HCT116 (cell line): Measurements from ENCODE around the gene CDH4. TPM values are rescaled to one million over a fixed set of nuclear protein-coding genes. Genes with fewer than 3 reads are reported as not detected.

Source experiments
- ATAC-seq: fragments of 200-7000 bp; cut with Tn5 transposase; 2 replicates; pipeline ENCODE4 v1.9.1; 2020; ENCODE audit warnings: mild to moderate bottlenecking, moderate library complexity
- BruUV-seq: library from RNA; stranded (reverse); fragments of 400-500 nt; replicated peaks from 2 replicates; lab custom pipeline; 2021; lab: Mats Ljungman, UMichigan
- CTCF ChIA-PET: fragments of 300-600 bp; sonication (Branson Sonifier 250); formaldehyde crosslinking; loops from one replicate; lab custom pipeline; 2021; ENCODE audit warnings: antibody characterized with exemption; lab: Charles Lee
- POLR2A ChIA-PET: fragments of 300-600, 350-600 bp; sonication (Branson Sonifier 250); formaldehyde crosslinking; loops from one replicate; lab custom pipeline; 2021; ENCODE audit warnings: antibody characterized with exemption; lab: Charles Lee
- RAD21 ChIA-PET, 2 experiments: fragments of 300-600 bp; sonication (Branson Sonifier 250); formaldehyde crosslinking; loops; one replicate each; lab custom pipeline; 2023; ENCODE audit warnings: low total read pairs in 2 of 2; ENCODE audit not compliant: uncharacterized antibody in 2 of 2, unreplicated experiment in 2 of 2, low non-redundant PET in 1 of 2; lab: Charles Lee
- DNase-seq: peaks from one replicate; pipeline ENCODE4 v3.0.0-alpha.2; 2010; ENCODE audit warnings: low read depth, low spot score
- H2AFZ ChIP-seq: fragments of 200-600 bp; shearing (Covaris generic), sonication (generic); 2 replicates; pipeline ENCODE4 v1.6.1; 2017; ENCODE audit warnings: low read depth, mixed run types, mixed read lengths, antibody characterized with exemption, low read length; ENCODE audit not compliant: poor library complexity, severe bottlenecking
- H3K27ac ChIP-seq: 2 replicates; pipeline ENCODE4 v1.5.1; 2012; ENCODE audit warnings: low read depth, low read length
- H3K27me3 ChIP-seq: fragments of 200-600 bp; sonication (generic); 2 replicates; pipeline ENCODE4 v1.6.1; 2016; ENCODE audit warnings: mixed run types, low read length, mixed read lengths; ENCODE audit not compliant: insufficient read depth
- H3K36me3 ChIP-seq, 2 experiments: fragments of 200-500 bp in 1 of 2; fragments of 200-600 bp in 1 of 2; sonication (Bioruptor generic) in 1 of 2; sonication (generic) in 1 of 2; 2 replicates each; pipeline versions ENCODE4 v1.5.1 to v1.6.1; 2014 to 2016; ENCODE audit warnings: low read length in 2 of 2, inconsistent platforms in 1 of 2, mixed read lengths in 1 of 2, mixed run types in 1 of 2; ENCODE audit not compliant: insufficient read depth in 2 of 2, control insufficient read depth in 1 of 2
- H3K4me1 ChIP-seq, 2 experiments: fragments of 200-600 bp in 1 of 2; sonication (generic) in 1 of 2; 2 replicates each; pipeline versions ENCODE4 v1.5.1 to v1.6.1; 2012 to 2017; ENCODE audit warnings: low read length in 2 of 2, inconsistent platforms in 1 of 2, mild to moderate bottlenecking in 1 of 2, mixed read lengths in 1 of 2, mixed run types in 1 of 2, moderate library complexity in 1 of 2; ENCODE audit not compliant: insufficient read depth in 2 of 2, control insufficient read depth in 1 of 2
- H3K4me2 ChIP-seq: fragments of 200-600 bp; sonication (generic); 2 replicates; pipeline ENCODE4 v1.6.1; 2017; ENCODE audit warnings: mixed run types, low read length, mixed read lengths
- H3K4me3 ChIP-seq, 2 experiments: fragments of 200-600 bp in 1 of 2; sonication (generic) in 1 of 2; replicated peaks in 1 of 2; 2 replicates each; pipeline ENCODE4 v1.5.1; 2011 to 2016; ENCODE audit warnings: low read length in 2 of 2, control low read depth in 1 of 2, low read depth in 1 of 2, mild to moderate bottlenecking in 1 of 2, mixed read lengths in 1 of 2, mixed run types in 1 of 2
- H3K79me2 ChIP-seq: fragments of 200-600 bp; sonication (generic); 2 replicates; pipeline ENCODE4 v1.6.1; 2017; ENCODE audit warnings: mild to moderate bottlenecking, mixed run types, low read length, moderate library complexity, mixed read lengths; ENCODE audit not compliant: insufficient read depth
- H3K9ac ChIP-seq: fragments of 200-600 bp; sonication (generic); 2 replicates; pipeline ENCODE4 v1.6.1; 2016; ENCODE audit warnings: low read length, mixed read lengths
- H3K9me2 ChIP-seq: fragments of 200-600 bp; sonication (generic), shearing (Covaris generic); 2 replicates; pipeline ENCODE4 v1.6.1; 2017; ENCODE audit warnings: mixed run types, mild to moderate bottlenecking, moderate library complexity; ENCODE audit not compliant: insufficient read depth
- H3K9me3 ChIP-seq, 2 experiments: fragments of 200-500 bp in 1 of 2; fragments of 200-600 bp in 1 of 2; sonication (Bioruptor generic) in 1 of 2; sonication (generic) in 1 of 2; 2 replicates each; pipeline ENCODE4 v1.6.1; 2014 to 2017; ENCODE audit warnings: low read length in 2 of 2, mixed read lengths in 2 of 2, inconsistent platforms in 1 of 2, low read depth in 1 of 2, mild to moderate bottlenecking in 1 of 2, mixed run types in 1 of 2, moderate library complexity in 1 of 2; ENCODE audit not compliant: control insufficient read depth in 1 of 2, insufficient read depth in 1 of 2
- H4K20me1 ChIP-seq: fragments of 200-600 bp; sonication (generic), shearing (Covaris generic); 2 replicates; pipeline ENCODE4 v1.6.1; 2017; ENCODE audit warnings: mixed run types, mild to moderate bottlenecking, moderate library complexity; ENCODE audit not compliant: insufficient read depth
- ATF3 ChIP-seq: IDR thresholded peaks from 2 replicates; pipeline ENCODE4 v1.6.1; 2012
- CBX3 ChIP-seq: IDR thresholded peaks from 2 replicates; pipeline ENCODE4 v1.6.1; 2012; ENCODE audit warnings: low read depth
- CEBPB ChIP-seq: IDR thresholded peaks from 2 replicates; pipeline ENCODE4 v1.6.1; 2012; ENCODE audit warnings: low read depth
- CTCF ChIP-seq, 3 experiments: fragments of 200-600 bp in 1 of 3; sonication (generic) in 1 of 3; IDR thresholded peaks in 2 of 3; conservative IDR thresholded peaks in 1 of 3; 2 replicates each; pipeline ENCODE4 v1.5.1; 2012 to 2017; ENCODE audit warnings: low read depth in 2 of 3, low read length in 2 of 3, antibody characterized with exemption in 1 of 3, borderline replicate concordance in 1 of 3, control low read depth in 1 of 3, mild to moderate bottlenecking in 1 of 3, mixed read lengths in 1 of 3, mixed run types in 1 of 3, moderate library complexity in 1 of 3; ENCODE audit not compliant: insufficient read depth in 1 of 3
- EGR1 ChIP-seq: IDR thresholded peaks from 2 replicates; pipeline ENCODE4 v1.6.1; 2012; ENCODE audit warnings: low read depth
- ELF1 ChIP-seq: IDR thresholded peaks from 2 replicates; pipeline ENCODE4 v1.6.1; 2012; ENCODE audit warnings: low read depth, borderline replicate concordance
- EZH2 ChIP-seq: fragments of 200-600 bp; sonication (generic); IDR thresholded peaks from 2 replicates; pipeline ENCODE4 v1.6.1; 2017; ENCODE audit warnings: antibody characterized with exemption, mixed run types
- FOSL1 ChIP-seq: IDR thresholded peaks from 2 replicates; pipeline ENCODE4 v1.6.1; 2012; ENCODE audit warnings: low read depth
- MAX ChIP-seq: IDR thresholded peaks from 2 replicates; pipeline ENCODE4 v1.6.1; 2012
- POLR2A ChIP-seq: IDR thresholded peaks from 2 replicates; pipeline ENCODE4 v1.7.0; 2011; ENCODE audit warnings: borderline replicate concordance; ENCODE audit not compliant: insufficient read depth, insufficient read length; ENCODE audit errors: extremely low read depth
- POLR2AphosphoS5 ChIP-seq: IDR thresholded peaks from 2 replicates; pipeline ENCODE4 v1.6.1; 2011; ENCODE audit warnings: mild to moderate bottlenecking, low read depth, low read length, moderate library complexity
- RAD21 ChIP-seq: IDR thresholded peaks from 2 replicates; pipeline ENCODE4 v1.6.1; 2012; ENCODE audit warnings: low read depth, mild to moderate bottlenecking
- REST ChIP-seq: IDR thresholded peaks from 2 replicates; pipeline ENCODE4 v1.6.1; 2012; ENCODE audit warnings: low read depth
- SIN3A ChIP-seq: IDR thresholded peaks from 2 replicates; pipeline ENCODE4 v1.6.1; 2012; ENCODE audit warnings: low read depth
- SP1 ChIP-seq: IDR thresholded peaks from 2 replicates; pipeline ENCODE4 v1.6.1; 2012; ENCODE audit warnings: low read depth
- SRF ChIP-seq: IDR thresholded peaks from 2 replicates; pipeline ENCODE4 v1.6.1; 2012; ENCODE audit warnings: low read depth
- YY1 ChIP-seq: IDR thresholded peaks from 2 replicates; pipeline ENCODE4 v1.6.1; 2011; ENCODE audit warnings: low read length, low read depth, moderate library complexity, mild to moderate bottlenecking; ENCODE audit not compliant: insufficient replicate concordance; ENCODE audit errors: extremely low read depth
- ZBTB33 ChIP-seq: IDR thresholded peaks from 2 replicates; pipeline ENCODE4 v1.6.1; 2011; ENCODE audit warnings: mild to moderate bottlenecking, low read length, moderate library complexity; ENCODE audit not compliant: insufficient replicate concordance; ENCODE audit errors: extremely low read depth
- ZFX ChIP-seq: fragments of 450-650 bp; IDR thresholded peaks from 2 replicates; pipeline ENCODE4 v1.6.1; 2017
- ZNF274 ChIP-seq: fragments of 200-500 bp; sonication (Bioruptor generic); IDR thresholded peaks from 2 replicates; pipeline ENCODE4 v1.6.1; 2014; ENCODE audit warnings: mild to moderate bottlenecking, low read depth, low read length, inconsistent platforms
- intact Hi-C: fragments of 100-400 bp; cut with micrococcal nuclease; formaldehyde crosslinking; loops from 2 replicates; pipeline ENCODE4 v1.10.0; 2022
- total RNA-seq: library from RNA; stranded (reverse); gene quantifications from one replicate; pipeline ENCODE4 v1.2.1, GENCODE V29; 2021; ENCODE audit not compliant: unreplicated experiment

Gene CDH4
- total RNA-seq, 1 experiment from 2014 or later: not detected

- POLR2A ChIA-PET: no interaction called here
- Histone ChIP-seq H3K9ac (no peak overlapping the region), H3K9me2 (no peaks in the 10 kb centered on the region), H4K20me1 (no peaks in the 10 kb centered on the region), H3K27ac (no peak overlapping the region), H3K27me3 (peaks cover 16% of the 10 kb centered on the region), H3K4me2 (no peak overlapping the region), H3K4me1 (no peaks in the 10 kb centered on the region), H3K79me2 (no peaks in the 10 kb centered on the region), H3K4me3 (no peak overlapping the region), H3K9me3 (no peaks in the 10 kb centered on the region), H2AFZ (no peak overlapping the region), H3K36me3 (no peaks in the 10 kb centered on the region)
- no TSS peak for BruUV-seq
- RAD21 ChIA-PET: no interaction called here
- CTCF ChIA-PET: no interaction called here
- DNase-seq: no peak
- TF ChIP-seq MAX (no peak), CEBPB (no peak), SIN3A (no peak), FOSL1 (no peak), EGR1 (no peak), ZNF274 (no peak), REST (no peak), ZBTB33 (no peak), RAD21 (no peak), CBX3 (no peak), POLR2AphosphoS5 (no peak), EZH2 (no peak), ATF3 (no peak), SP1 (no peak), ZFX (no peak), SRF (no peak), CTCF (IDR thresholded peaks at IDR 0.05 in 2 of 3, conservative IDR thresholded peaks at IDR 0.05 in 1 of 3; ENCODE audit: borderline replicate concordance in 1 of 3, insufficient read depth in 1 of 3, low read depth in 2 of 3, low read length in 2 of 3) (no peak), ELF1 (no peak), YY1 (no peak), POLR2A (no peak)
- ATAC-seq: no peak
- intact Hi-C loops: no loop called here
Measured at GRCh38 chr20:61859767-61860166, 607.7 kb downstream of the CDH4 start.
